Nephron (organoid): Measurements from ENCODE around the gene VAC14.

ENCODE experiments used
- H3K27ac Mint-ChIP-seq, 3 experiments: 2 replicates each; pipeline ENCODE4 v1.8.0; 2020; ENCODE audit warnings: mixed read lengths in 3 of 3, mild to moderate bottlenecking in 2 of 3, moderate library complexity in 1 of 3
- H3K27me3 Mint-ChIP-seq: 2 replicates; pipeline ENCODE4 v1.8.0; 2021; ENCODE audit warnings: low read depth, mild to moderate bottlenecking, moderate library complexity, mixed read lengths
- H3K36me3 Mint-ChIP-seq: 2 replicates; pipeline ENCODE4 v1.8.0; 2020; ENCODE audit warnings: low read depth, mixed read lengths
- H3K4me1 Mint-ChIP-seq: 2 replicates; pipeline ENCODE4 v1.8.0; 2020; ENCODE audit warnings: mixed read lengths
- H3K4me3 Mint-ChIP-seq, 3 experiments: 2 replicates each; pipeline ENCODE4 v1.8.0; 2020; ENCODE audit warnings: mild to moderate bottlenecking in 3 of 3, mixed read lengths in 3 of 3, moderate library complexity in 2 of 3
- H3K9me3 Mint-ChIP-seq: 2 replicates; pipeline ENCODE4 v1.8.0; 2020; ENCODE audit warnings: mixed read lengths
- CTCF ChIP-seq, 3 experiments: fragments of 200-600 bp; sonication (generic); IDR thresholded peaks; one replicate each; pipeline ENCODE4 v1.5.0; 2021; ENCODE audit warnings: antibody characterized with exemption in 3 of 3; ENCODE audit not compliant: unreplicated experiment in 3 of 3

VAC14 gene

GRCh38 chr16:70656712-70657263 lies 144.2 kb downstream of the VAC14 start:
- Mint-ChIP-seq H3K36me3 (no peaks in the 10 kb centered on the region), H3K27me3 (no peaks in the 10 kb centered on the region), H3K4me3 (no peak overlapping the region), H3K27ac (no peak overlapping the region), H3K9me3 (no peaks in the 10 kb centered on the region), H3K4me1 (peaks cover 17% of the 10 kb centered on the region)
- TF ChIP-seq CTCF (IDR thresholded peaks at IDR 0.05; ENCODE audit: unreplicated experiment in 3 of 3): no peak

- Mint-ChIP-seq H3K4me1 (peaks cover 11% of the 10 kb centered on the region), H3K4me3 (no peak overlapping the region), H3K27me3 (no peaks in the 10 kb centered on the region), H3K9me3 (no peaks in the 10 kb centered on the region), H3K36me3 (no peaks in the 10 kb centered on the region), H3K27ac (no peak overlapping the region)
- no peak for TF ChIP-seq CTCF (IDR thresholded peaks at IDR 0.05; ENCODE audit: unreplicated experiment in 3 of 3)
Measured at GRCh38 chr16:70656065-70656711, 144.8 kb downstream of the VAC14 start.

GRCh38 chr16:70653809-70654771 lies 146.9 kb downstream of the VAC14 start:
- no peaks in the 10 kb centered on the region for H3K36me3 Mint-ChIP-seq
- H3K27ac Mint-ChIP-seq: peak overlapping the region in 1 of 3 experiments; percentile 13
- no peaks in the 10 kb centered on the region for H3K9me3 Mint-ChIP-seq
- peak; percentile 83 to 89 (median 83) for TF ChIP-seq CTCF (IDR thresholded peaks at IDR 0.05; ENCODE audit: unreplicated experiment in 3 of 3)
- H3K4me1 Mint-ChIP-seq: peaks cover 10% of the 10 kb centered on the region
- H3K27me3 Mint-ChIP-seq: no peaks in the 10 kb centered on the region
- H3K4me3 Mint-ChIP-seq: peak overlapping the region in 1 of 3 experiments; percentile 3

- H3K9me3 Mint-ChIP-seq: no peaks in the 10 kb centered on the region
- H3K27me3 Mint-ChIP-seq: no peaks in the 10 kb centered on the region
- peaks cover 10% of the 10 kb centered on the region for H3K4me1 Mint-ChIP-seq
- H3K36me3 Mint-ChIP-seq: no peaks in the 10 kb centered on the region
- H3K4me3 Mint-ChIP-seq: no peak overlapping the region
- H3K27ac Mint-ChIP-seq: peak overlapping the region in 1 of 3 experiments; percentile 13
- no peak for TF ChIP-seq CTCF (IDR thresholded peaks at IDR 0.05; ENCODE audit: unreplicated experiment in 3 of 3)
Measured at GRCh38 chr16:70653406-70653805, 147.6 kb downstream of the VAC14 start.

- Mint-ChIP-seq H3K36me3 (no peaks in the 10 kb centered on the region), H3K9me3 (no peaks in the 10 kb centered on the region), H3K4me1 (peaks cover 12% of the 10 kb centered on the region), H3K4me3 (no peak overlapping the region), H3K27me3 (peaks cover 3% of the 10 kb centered on the region), H3K27ac (no peak overlapping the region)
- TF ChIP-seq CTCF (IDR thresholded peaks at IDR 0.05; ENCODE audit: unreplicated experiment in 3 of 3): no peak
Measured at GRCh38 chr16:70652322-70652721, 148.6 kb downstream of the VAC14 start.
